ENCODE measurements around the gene C2CD3.

Gene C2CD3

DNA sequence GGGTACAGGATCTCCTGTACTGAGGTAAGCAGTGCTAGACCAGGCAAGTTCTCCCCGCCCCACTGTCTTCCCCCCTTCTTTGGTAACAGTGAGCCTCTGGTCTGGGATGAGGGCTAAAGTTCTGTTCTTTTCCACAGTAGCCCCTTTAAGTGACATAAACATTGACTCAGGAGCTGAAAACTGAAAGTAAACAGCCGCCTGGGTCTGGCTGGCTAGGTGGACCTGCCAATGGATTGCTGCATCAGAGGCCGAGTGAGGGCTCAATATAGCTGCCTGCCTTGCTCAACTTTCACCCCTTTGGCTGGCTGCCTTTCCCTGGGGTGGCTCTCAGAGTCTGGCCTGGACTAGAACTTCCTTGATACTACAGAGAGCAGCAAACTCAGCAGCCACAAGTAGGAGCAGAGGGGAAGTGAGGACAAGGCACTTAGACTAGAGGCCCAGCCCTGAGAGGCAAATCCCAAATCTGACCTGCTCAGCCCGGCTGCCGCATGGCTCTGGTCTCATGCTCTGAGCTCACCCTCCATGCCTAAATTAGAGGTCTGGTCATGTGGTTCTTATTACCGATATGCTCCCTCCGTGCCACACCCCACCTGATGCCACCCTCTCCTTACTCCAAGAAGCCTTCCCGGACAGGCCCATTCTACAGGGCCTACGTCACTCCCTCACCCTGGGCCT is 152.3 kb downstream of the C2CD3 start:
- H3K4me3 Mint-ChIP-seq, result no peak overlapping the region
- H3K4me1 Mint-ChIP-seq, result peaks cover 24 to 26% of the 10 kb centered on the region in 2 donors
- H3K9me3 Mint-ChIP-seq, result no peaks in the 10 kb centered on the region
- no peak for DNase-seq
- peaks cover 23 to 29% of the 10 kb centered on the region in 2 donors for H3K36me3 Mint-ChIP-seq
- H3K27ac Mint-ChIP-seq, result no peak overlapping the region
- no peak for ATAC-seq (replicated peaks)
- H3K27me3 Mint-ChIP-seq, result no peaks in the 10 kb centered on the region

DNA sequence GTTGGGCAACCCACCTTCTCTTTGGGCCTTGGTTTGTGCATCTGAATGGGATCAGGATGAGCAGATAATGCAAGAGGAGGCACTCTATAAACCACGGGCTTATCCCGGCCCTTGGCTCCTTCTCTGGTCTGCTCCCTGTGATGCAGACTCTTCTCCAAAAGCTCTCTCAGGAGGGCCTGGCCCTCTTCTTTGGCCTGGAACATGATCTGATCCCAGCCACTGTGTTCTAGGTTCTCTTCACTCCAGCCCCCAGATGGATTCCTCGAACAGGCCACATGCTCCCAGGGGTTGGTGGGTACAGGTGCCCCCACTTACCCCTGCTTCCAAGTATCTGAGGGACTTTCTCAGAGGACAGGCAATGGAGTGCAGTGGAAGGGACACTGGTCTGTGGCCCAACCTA is 153.2 kb downstream of the C2CD3 start:
- DNase-seq (no peak), ATAC-seq (replicated peaks) (no peak)
- Mint-ChIP-seq H3K27ac (no peak overlapping the region), H3K9me3 (no peaks in the 10 kb centered on the region), H3K4me3 (no peak overlapping the region), H3K36me3 (peaks cover 23 to 24% of the 10 kb centered on the region in 2 donors), H3K27me3 (no peaks in the 10 kb centered on the region), H3K4me1 (peaks cover 24 to 26% of the 10 kb centered on the region in 2 donors)

DNA sequence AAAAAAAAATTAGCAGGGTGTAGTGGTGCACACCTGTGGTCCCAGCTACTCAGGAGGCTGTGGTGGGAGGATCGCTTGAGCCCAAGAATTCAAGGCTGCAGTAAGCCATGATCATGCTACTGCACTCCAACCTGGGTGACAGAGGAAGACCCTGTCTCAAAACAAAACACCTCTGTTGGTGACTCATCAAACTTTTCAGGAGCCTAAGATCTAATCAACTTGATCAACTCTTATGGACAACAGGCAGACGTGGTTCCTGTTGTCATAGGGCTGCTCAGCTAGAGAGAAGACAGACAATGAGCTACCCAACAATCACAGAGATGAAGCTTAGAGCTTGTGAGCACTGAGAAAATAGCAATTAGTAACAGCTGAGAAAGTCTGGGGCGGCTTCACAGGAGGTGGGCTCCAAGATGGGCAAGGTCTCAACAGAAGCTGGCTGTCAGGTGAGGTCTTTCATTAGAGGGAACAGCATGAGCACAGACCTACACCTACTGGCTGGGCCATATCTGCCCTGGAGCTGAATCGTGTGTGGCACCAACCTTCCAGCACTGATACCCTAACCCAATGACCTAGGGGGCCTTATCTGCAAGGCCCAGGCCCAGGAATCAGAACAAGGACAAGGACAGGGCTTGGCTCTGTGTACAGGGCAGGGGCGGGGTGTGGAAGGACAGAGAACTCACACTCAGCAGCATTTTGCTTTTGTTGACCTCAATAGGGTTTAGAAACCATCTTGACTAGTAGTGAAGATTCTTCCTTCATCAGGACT is 154.7 kb downstream of the C2CD3 start:
- no peaks in the 10 kb centered on the region for H3K27me3 Mint-ChIP-seq
- H3K4me3 Mint-ChIP-seq, result no peak overlapping the region
- peak overlapping the region; percentile 70 for H3K27ac Mint-ChIP-seq
- DNase-seq, result no peak
- ATAC-seq (replicated peaks), result no peak
- H3K4me1 Mint-ChIP-seq, result peaks cover 36 to 39% of the 10 kb centered on the region in 2 donors
- H3K9me3 Mint-ChIP-seq, result no peaks in the 10 kb centered on the region
- H3K36me3 Mint-ChIP-seq, result peaks cover 31 to 34% of the 10 kb centered on the region in 2 donors

DNA sequence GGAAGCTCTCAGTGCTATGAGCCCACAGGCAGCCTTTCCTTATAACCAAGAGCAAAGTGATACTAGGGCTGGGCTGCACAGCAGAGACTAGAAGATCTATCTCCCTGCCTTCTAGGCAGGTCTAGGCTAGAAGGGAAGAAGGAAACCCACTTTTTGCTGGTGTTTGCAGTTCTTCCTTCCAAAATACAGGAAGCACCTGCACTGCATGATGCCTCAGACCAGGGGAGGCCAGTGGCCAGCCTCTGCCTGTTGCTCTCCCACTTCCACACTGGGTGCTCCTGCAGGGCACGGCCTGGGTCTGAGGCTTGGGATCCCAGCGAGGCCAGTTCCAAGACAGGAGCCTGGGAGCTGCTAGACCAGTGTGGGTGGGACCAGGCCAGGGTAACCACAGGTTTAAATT is 155.9 kb downstream of the C2CD3 start:
- H3K27ac Mint-ChIP-seq, result no peak overlapping the region
- ATAC-seq (replicated peaks) (no peak), DNase-seq (no peak)
- H3K36me3 Mint-ChIP-seq, result peaks cover 35 to 46% of the 10 kb centered on the region in 2 donors
- H3K27me3 Mint-ChIP-seq, result no peaks in the 10 kb centered on the region
- peaks cover 48 to 51% of the 10 kb centered on the region in 2 donors for H3K4me1 Mint-ChIP-seq
- H3K4me3 Mint-ChIP-seq, result no peak overlapping the region
- no peaks in the 10 kb centered on the region for H3K9me3 Mint-ChIP-seq

DNA sequence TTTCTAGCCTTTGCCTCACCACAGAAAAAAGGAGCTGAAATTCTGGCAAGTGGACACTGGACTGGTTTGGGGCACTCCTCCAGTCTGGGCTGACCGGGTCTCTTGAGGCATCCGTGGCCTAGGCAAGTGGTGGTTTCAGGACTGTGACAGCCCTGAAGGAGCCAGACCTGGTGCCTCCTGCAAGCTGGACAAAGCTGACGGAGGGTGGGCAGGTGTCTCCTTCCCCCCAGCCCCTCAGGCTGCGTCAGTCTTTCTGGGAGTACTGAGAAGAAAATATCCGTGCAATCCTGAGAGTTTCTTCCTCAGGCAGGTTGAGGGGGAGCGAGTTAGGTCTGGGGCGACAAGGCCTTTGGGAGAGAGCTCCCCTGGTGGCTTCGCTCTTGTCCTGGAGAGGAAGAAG is 157.7 kb downstream of the C2CD3 start:
- Mint-ChIP-seq H3K4me1 (peaks cover 49 to 60% of the 10 kb centered on the region in 2 donors), H3K27ac (no peak overlapping the region), H3K36me3 (peaks cover 35 to 46% of the 10 kb centered on the region in 2 donors), H3K9me3 (no peaks in the 10 kb centered on the region), H3K4me3 (no peak overlapping the region), H3K27me3 (no peaks in the 10 kb centered on the region)
- no peak for DNase-seq
- ATAC-seq (replicated peaks), result no peak

DNA sequence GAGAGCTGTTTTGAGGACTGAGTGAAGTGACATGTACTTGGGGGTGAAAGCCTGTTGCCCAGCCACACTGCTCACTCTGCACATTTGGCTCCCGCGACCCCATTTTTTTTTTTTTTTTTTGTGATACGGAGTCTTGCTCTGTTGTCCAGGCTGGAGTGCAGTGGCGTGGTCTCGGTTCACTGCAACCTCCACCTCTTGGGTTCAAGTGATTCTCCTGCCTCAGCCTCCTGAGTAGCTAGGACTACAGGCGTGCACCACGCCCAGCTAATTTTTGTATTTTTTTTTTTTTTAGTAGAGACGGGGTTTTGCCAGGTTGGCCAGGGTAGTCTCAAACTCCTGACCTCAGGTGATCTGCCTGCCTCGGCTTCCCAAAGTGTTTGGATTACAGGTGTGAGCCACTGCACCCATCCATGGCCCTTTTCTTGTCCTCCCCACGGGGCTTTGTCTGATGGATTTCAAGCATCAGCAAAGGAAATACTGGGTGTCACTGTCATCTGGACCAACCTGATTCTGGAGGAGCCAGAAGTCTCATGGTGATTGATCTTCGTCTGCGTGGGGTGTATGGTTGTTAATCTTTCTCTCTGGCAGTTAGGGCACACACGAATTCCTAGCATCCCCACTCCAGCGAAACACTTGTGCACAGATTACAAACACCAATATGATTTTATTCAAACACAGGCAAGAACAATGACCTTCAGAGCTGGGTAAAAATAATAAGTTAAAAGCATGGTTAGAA is 158.6 kb downstream of the C2CD3 start:
- no peak for ATAC-seq (replicated peaks)
- peak overlapping the region in 1 of 2 donors; percentile 54 for H3K4me3 Mint-ChIP-seq
- DNase-seq, result no peak
- no peaks in the 10 kb centered on the region for H3K27me3 Mint-ChIP-seq
- peaks cover 32 to 46% of the 10 kb centered on the region in 2 donors for H3K36me3 Mint-ChIP-seq
- H3K9me3 Mint-ChIP-seq, result no peaks in the 10 kb centered on the region
- peak overlapping the region; percentile 68 for H3K27ac Mint-ChIP-seq
- H3K4me1 Mint-ChIP-seq, result peaks cover 49 to 60% of the 10 kb centered on the region in 2 donors

DNA sequence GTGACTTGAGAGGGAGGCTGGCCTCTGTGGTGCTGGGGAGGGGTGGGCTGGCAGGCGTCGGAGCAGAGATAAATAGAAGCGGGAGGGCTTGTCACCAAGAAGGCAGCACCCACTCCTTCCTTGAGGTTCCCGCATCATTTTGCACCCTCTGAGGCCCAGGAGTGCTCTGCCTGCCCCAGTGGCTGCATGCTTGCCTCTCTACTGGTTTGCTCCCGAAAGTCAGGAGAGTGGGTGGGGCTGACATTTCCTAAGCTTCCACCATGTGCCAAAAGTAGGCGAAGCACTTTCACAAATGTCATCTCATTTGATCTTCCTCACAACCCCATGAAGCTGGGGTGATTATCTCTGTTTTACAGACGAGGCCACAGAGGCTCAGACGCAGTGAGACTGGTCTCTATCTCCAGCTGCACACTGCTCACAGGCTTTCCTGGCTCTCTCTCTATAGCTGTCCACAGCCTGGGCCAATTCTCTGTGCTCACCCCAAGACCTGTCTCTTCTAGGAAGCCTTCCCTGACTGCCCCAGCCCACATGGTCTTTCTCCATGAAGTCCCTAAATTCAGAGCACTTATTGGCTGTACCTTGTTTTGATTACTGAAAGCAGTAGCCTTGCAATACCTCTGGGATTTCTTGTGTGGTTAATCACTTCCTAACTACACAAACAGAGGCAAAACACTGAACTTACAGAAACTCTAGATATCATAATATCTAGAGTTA is 159.3 kb downstream of the C2CD3 start:
- no peaks in the 10 kb centered on the region for H3K9me3 Mint-ChIP-seq
- ATAC-seq (replicated peaks) (peak; percentile 89 to 91), DNase-seq (peak; percentile 64)
- H3K27me3 Mint-ChIP-seq, result no peaks in the 10 kb centered on the region
- H3K27ac Mint-ChIP-seq, result peak overlapping the region; percentile 93
- peak overlapping the region; percentile 49 to 54 for H3K4me3 Mint-ChIP-seq
- peaks cover 25 to 41% of the 10 kb centered on the region in 2 donors for H3K36me3 Mint-ChIP-seq
- H3K4me1 Mint-ChIP-seq, result peaks cover 48 to 60% of the 10 kb centered on the region in 2 donors

DNA sequence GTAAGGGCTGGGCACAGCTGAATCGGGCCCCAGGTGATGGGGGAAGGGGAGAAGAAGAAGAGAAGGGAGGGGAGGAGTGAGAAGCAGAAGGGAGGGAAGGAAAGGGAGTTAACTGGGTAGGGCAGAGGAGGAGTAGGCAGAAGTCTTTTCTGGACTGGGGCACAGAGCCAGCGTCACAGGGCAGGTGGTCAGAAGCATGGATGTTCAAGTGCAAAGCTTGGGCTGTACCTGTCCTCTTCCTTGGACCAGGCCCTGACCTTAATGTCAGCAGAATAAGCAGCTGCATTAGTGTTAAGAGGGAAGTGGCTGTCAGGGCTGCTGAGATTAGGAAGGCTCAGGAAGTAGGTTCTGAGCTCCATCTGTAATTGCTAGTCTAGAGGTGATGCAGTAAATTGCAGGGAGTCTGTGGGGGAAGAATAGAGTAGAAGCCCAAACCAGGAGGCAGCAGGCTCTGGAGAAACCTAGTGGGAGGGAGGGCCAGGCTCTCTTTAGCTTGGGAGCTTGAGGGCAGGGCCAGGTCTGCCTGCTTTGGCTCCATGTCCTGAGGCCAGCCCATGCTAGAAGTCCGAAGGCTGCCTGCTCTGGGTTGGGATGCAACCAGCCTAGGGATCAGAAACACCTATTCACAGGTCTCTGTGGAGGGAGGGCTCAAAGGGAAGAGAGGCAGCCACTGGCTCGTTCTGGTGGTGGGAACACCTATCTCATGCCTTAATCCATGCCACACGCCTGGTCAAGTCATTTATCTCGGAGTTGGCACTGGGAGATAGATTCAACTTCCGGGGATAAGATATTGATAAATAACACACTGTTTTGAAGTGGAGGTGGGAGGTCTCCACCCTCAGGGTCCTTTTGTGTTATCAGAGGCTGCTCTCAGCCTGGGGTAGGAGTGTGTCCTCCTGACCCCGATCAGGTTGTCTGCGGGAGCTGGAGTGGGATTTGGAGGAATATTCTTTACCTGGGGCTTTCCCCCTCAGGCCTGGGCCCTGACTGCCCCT is 160.2 kb downstream of the C2CD3 start:
- peak overlapping the region; percentile 28 to 49 for H3K4me3 Mint-ChIP-seq
- ATAC-seq (replicated peaks) (no peak), DNase-seq (no peak)
- peaks cover 18 to 34% of the 10 kb centered on the region in 2 donors for H3K36me3 Mint-ChIP-seq
- H3K9me3 Mint-ChIP-seq, result no peaks in the 10 kb centered on the region
- peak overlapping the region; percentile 93 for H3K27ac Mint-ChIP-seq
- no peaks in the 10 kb centered on the region for H3K27me3 Mint-ChIP-seq
- peaks cover 44 to 58% of the 10 kb centered on the region in 2 donors for H3K4me1 Mint-ChIP-seq

DNA sequence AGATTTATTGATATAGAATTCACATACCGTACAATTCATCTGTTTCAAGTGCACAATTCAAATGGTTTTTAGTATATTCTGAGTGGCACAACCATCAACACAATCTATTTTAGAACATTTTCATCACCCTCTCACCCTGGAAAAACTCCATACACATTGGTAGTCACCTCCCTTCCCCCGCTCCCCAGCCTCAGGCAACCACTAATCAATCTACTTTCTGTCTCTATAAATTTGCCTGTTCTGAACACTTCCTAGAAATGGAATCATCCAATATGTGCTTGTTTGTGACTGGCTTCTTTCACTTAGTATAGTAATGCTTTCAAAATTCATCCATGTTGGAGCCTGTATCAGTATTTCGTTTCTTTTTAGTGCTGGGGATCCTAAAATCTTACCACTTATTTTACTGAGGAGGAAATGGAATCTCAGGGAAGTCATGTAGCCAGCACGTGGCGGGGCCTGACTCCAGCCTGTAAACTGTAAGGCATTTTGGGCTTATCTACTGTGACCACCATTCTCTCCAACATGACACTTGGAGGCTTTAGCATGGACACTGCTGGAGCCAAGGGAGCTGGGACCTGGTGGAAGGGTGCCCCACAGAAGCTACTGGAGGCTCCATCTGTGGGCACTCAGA is 161.0 kb downstream of the C2CD3 start:
- ATAC-seq (replicated peaks) (no peak), DNase-seq (no peak)
- H3K27me3 Mint-ChIP-seq, result no peaks in the 10 kb centered on the region
- H3K9me3 Mint-ChIP-seq, result no peaks in the 10 kb centered on the region
- peak overlapping the region in 1 of 2 donors; percentile 31 for H3K4me3 Mint-ChIP-seq
- H3K27ac Mint-ChIP-seq, result peak overlapping the region; percentile 93
- H3K36me3 Mint-ChIP-seq, result peaks cover 15 to 31% of the 10 kb centered on the region in 2 donors
- peaks cover 43 to 58% of the 10 kb centered on the region in 2 donors for H3K4me1 Mint-ChIP-seq

DNA sequence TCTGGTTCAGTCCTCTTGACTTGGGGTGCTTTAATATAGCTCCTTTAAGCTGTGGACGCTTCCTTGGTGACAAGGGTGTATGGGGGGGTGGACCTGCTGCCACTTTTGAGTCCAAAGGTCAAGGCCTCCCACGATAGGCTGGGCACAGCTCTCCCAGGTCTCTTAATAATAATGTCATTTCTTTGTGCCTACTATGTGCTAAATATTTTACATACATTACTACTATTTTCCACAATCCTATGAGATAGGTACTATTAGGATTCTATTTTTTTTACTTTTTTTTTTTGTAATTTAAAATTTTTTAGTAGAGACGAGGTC is 161.6 kb downstream of the C2CD3 start:
- Mint-ChIP-seq H3K9me3 (no peaks in the 10 kb centered on the region), H3K4me1 (peaks cover 41 to 54% of the 10 kb centered on the region in 2 donors), H3K27me3 (no peaks in the 10 kb centered on the region), H3K36me3 (peaks cover 14 to 31% of the 10 kb centered on the region in 2 donors), H3K27ac (no peak overlapping the region), H3K4me3 (no peak overlapping the region)
- DNase-seq (no peak), ATAC-seq (replicated peaks) (no peak)

DNA sequence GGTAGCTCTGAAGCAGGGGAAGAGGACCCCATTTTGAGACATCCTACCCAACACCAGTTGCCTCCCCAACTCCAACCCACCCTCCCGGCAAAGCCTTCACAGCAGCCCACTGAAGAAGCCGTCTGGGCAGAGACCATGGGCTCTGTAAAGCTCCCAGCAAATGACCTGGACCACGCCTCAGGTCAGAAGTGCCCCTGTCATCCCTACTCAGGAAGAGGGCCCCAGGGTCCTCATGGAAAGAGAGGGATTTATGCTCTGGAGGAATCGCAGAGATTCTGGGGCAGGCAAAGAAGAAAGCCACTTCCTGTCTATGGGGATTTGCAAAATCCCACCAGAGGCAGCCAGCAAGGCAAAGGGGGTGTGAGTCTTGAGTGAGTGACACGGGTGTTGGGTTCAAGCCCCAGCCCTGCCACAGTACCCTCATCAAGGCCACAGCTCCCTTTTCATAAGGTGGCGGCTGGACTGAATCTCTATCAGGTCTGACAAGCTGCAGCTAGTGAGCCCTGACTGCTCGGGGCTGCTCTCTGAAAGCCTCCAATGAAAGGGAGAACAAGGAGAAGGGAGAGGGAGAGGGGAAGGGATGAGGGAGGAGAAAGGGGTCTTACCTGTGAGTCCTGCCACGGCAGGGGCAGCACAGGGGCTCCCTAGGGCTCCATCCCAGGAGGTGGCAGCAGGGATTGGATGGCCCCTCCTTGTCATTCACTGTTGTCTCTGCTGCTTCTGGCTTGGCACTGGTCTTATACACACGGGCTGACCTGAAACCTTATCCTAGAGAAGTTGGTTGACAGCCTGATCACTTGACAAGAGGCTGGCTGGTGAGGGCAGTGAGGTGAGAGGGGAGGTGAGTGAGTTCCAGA is 162.2 kb downstream of the C2CD3 start, which contains the start of gene UCP3:
Gene UCP3 (minus strand): TSS at position 713 of the 857 bp plus-strand sequence. CDS start 2,043 bp downstream, outside the sequence.
- H3K27me3 Mint-ChIP-seq, result no peaks in the 10 kb centered on the region
- peaks cover 38 to 54% of the 10 kb centered on the region in 2 donors for H3K4me1 Mint-ChIP-seq
- H3K36me3 Mint-ChIP-seq, result peaks cover 11 to 35% of the 10 kb centered on the region in 2 donors
- no peaks in the 10 kb centered on the region for H3K9me3 Mint-ChIP-seq
- peak within 1 kb of the TSS; percentile 32 for H3K27ac Mint-ChIP-seq
- DNase-seq (no peak), ATAC-seq (replicated peaks) (no peak)
- peak within 1 kb of the TSS in 1 of 2 donors; percentile 22 for H3K4me3 Mint-ChIP-seq

All from stimulated activated naive B cell treated with anti-CD40 and anti-IgM and Interleukin-4, amounts not matched to agents 10 μg/mL and 1 μg/mL and 100 μg/mL, for 72 hours (primary cell).